BE2C (cell line): ENCODE measurements around the gene SPANXD. TPM values are rescaled to one million over a fixed set of nuclear protein-coding genes. Genes with fewer than 3 reads are reported as not detected.
"Not testable (repeated sequence)": the region's sequence is repeated elsewhere in the genome, so short reads cannot be mapped to it uniquely, and the experiment has no call there.

Experiments used
- DNase-seq: peaks from one replicate; pipeline ENCODE4 v3.0.0-alpha.2; 2020
- H3K27me3 ChIP-seq: fragments of 250-450 bp; sonication (Bioruptor Pico); 2 replicates; pipeline ENCODE4 v1.5.1; 2020; ENCODE audit warnings: mild to moderate bottlenecking
- H3K36me3 ChIP-seq: fragments of 250-450 bp; sonication (Bioruptor Pico); 2 replicates; pipeline ENCODE4 v1.5.1; 2020; ENCODE audit warnings: mild to moderate bottlenecking
- H3K4me1 ChIP-seq: fragments of 250-450 bp; sonication (Bioruptor Pico); 2 replicates; pipeline ENCODE4 v1.5.1; 2020
- H3K4me3 ChIP-seq: 2 replicates; pipeline ENCODE4 v1.5.1; 2011; ENCODE audit warnings: low read depth, low read length
- H3K9me3 ChIP-seq: fragments of 250-450 bp; sonication (Bioruptor Pico); 2 replicates; pipeline ENCODE4 v1.5.1; 2020
- CTCF ChIP-seq: IDR thresholded peaks from 2 replicates; pipeline ENCODE4 v1.5.1; 2012; ENCODE audit warnings: mild to moderate bottlenecking, low read depth, low read length
- polyA plus RNA-seq: library from polyadenylated mRNA; unstranded; fragments of >200 nt; gene quantifications from one replicate; pipeline ENCODE4 v1.2.1, GENCODE V29; 2012; ENCODE audit warnings: low read depth, missing spikeins; ENCODE audit not compliant: insufficient read length, insufficient read depth

The SPANXD gene
- polyA plus RNA-seq: not detected

DNA sequence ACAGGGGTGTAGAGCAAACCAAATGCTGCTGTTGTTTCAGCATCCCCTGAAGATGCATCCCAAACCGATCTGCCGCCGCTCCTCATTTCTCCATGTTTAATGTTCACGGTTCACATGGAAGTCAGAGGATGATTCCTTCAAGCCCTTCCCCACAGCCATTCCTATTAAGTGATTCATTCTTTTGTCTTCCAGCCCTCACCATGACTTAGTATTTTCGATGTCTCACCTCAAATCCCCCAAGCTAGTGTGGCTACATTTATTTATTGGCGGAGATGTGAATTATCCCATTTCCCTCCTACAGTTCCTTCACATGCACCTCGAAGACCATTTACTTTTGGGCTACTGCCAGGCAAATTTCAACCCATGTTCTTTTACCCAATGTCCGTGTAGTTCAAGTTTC is at the start of gene SPANXD:
SPANXD (minus strand) TSS at position 101 of the 400 bp plus-strand sequence. CDS start 334 bp downstream, outside the sequence.
- H3K27me3 ChIP-seq, H3K9me3 ChIP-seq, H3K4me1 ChIP-seq, H3K4me3 ChIP-seq, DNase-seq, H3K36me3 ChIP-seq: not testable (repeated sequence)

GRCh38 chrX:141742666-141743065 is 44.1 kb upstream of the SPANXD start:
- H3K36me3 ChIP-seq: no peaks in the 10 kb centered on the region
- no peaks in the 10 kb centered on the region for H3K4me1 ChIP-seq
- TF ChIP-seq CTCF: no peak
- H3K9me3 ChIP-seq: no peaks in the 10 kb centered on the region
- H3K27me3 ChIP-seq: no peaks in the 10 kb centered on the region
- DNase-seq: no peak
- no peak overlapping the region for H3K4me3 ChIP-seq

DNA sequence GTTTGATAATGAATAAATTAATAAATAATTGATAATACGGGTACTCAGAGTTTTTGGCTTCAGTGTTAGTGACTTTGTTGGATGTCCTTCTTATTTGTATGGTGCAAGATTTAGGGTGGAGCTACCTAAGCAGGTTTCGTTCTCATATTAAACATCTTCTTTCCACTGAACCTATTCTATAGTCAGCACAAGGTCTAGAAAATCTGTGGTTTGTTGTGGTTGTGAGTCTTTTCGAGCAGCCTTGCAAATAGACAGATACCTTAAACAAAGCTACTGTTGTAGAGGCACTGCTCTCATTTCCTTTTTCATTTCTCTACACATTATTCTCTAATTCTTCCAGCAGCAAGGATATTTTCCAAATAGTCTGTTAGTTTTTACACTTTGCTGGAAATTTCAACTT is 38.1 kb upstream of the SPANXD start:
- no peaks in the 10 kb centered on the region for H3K27me3 ChIP-seq
- TF ChIP-seq CTCF: no peak

DNA sequence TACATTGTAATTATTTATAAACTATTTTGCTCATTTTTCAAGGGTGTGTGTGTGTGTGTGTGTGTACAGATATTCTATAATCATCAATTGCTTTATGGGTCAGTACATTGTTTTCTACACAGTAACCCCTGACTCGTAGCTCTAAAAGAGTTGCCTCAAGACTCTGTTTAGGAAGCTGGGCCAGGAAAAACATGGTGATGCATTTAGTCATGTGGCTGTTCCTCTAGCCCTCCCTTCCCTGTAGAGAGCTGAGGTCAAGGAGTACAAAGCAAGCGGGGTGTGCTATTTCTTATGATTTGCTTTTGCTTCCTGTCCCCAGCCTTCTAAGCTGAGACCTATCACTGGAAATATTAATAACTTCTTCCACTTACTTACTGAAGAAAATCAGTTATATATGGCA is 34.8 kb upstream of the SPANXD start:
- no peaks in the 10 kb centered on the region for H3K9me3 ChIP-seq
- TF ChIP-seq CTCF: no peak
- H3K36me3 ChIP-seq: no peaks in the 10 kb centered on the region
- DNase-seq: no peak
- no peaks in the 10 kb centered on the region for H3K27me3 ChIP-seq
- H3K4me1 ChIP-seq: no peaks in the 10 kb centered on the region
- no peak overlapping the region for H3K4me3 ChIP-seq

More for the DNA sequence above, 38.1 kb upstream of the SPANXD start:
- DNase-seq: no peak
- H3K36me3 ChIP-seq: no peaks in the 10 kb centered on the region
- no peaks in the 10 kb centered on the region for H3K4me1 ChIP-seq
- no peaks in the 10 kb centered on the region for H3K9me3 ChIP-seq
- H3K4me3 ChIP-seq: no peak overlapping the region

- Histone ChIP-seq H3K9me3 (no peaks in the 10 kb centered on the region), H3K36me3 (no peaks in the 10 kb centered on the region), H3K4me1 (no peaks in the 10 kb centered on the region), H3K27me3 (no peaks in the 10 kb centered on the region), H3K4me3 (no peak overlapping the region)
- TF ChIP-seq CTCF: no peak
- no peak for DNase-seq
Observed at GRCh38 chrX:141732031-141732430, 33.5 kb upstream of the SPANXD start.

- no peaks in the 10 kb centered on the region for H3K27me3 ChIP-seq
- H3K9me3 ChIP-seq: no peaks in the 10 kb centered on the region
- H3K4me3 ChIP-seq: no peak overlapping the region
- no peaks in the 10 kb centered on the region for H3K36me3 ChIP-seq
- H3K4me1 ChIP-seq: no peaks in the 10 kb centered on the region
- DNase-seq: no peak
- no peak for TF ChIP-seq CTCF
Observed at GRCh38 chrX:141724186-141724585, 25.6 kb upstream of the SPANXD start.

DNA sequence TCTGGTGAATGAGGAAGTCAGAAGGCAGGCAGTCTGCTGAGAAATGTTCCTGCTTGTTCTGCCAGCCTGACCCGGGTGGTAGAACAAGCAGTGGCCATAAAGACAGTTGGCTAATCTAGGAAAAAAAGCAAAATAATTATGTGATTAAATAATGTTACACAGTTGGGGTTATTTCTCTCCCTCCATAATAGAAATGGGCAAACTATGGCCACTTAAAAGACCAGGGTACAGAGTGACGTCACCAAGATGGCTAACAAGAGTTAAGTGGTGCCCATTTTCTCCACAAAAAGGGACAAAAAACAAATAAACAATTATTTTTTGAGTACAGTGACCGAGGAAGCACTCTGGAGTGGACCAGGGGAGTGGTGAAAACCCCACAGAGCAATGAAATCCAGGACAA is 16.1 kb upstream of the SPANXD start:
- no peak overlapping the region for H3K4me3 ChIP-seq
- H3K4me1 ChIP-seq: no peaks in the 10 kb centered on the region
- no peak for DNase-seq
- no peaks in the 10 kb centered on the region for H3K27me3 ChIP-seq
- H3K9me3 ChIP-seq: no peaks in the 10 kb centered on the region
- TF ChIP-seq CTCF: no peak
- no peaks in the 10 kb centered on the region for H3K36me3 ChIP-seq
